Measurements from ENCODE around the gene MPND. TPM values are rescaled to one million over a fixed set of nuclear protein-coding genes. Genes with fewer than 3 reads are reported as not detected.

Gene MPND
- total RNA-seq, 2 experiments from 2014 or later, result 10.3 to 11.0 TPM

DNA sequence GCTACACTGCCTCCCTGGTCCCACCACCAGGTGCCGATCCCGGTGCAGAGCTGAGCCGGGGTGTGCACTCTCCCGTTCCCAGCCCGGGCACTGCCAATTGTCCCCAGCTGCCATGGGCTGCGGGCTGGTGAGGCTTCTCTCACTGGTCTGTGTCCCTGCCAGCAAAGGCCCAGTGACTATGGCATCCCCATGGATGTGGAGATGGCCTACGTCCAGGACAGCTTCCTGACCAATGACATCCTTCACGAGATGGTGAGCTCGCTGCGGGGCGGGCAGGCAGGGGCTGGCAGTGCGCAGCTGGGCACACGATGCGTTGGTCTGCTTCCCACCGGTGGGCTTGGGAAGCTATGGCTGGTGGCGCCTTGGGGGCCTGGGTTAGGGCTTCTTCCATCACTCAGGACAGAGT is 14.6 kb downstream of the MPND start:
- no peak overlapping the region for H3K4me3 ChIP-seq (ENCODE audit: low read length)
- ChIA-PET CTCF (interaction anchor here (1.9 kb wide), 1 partner anchor 12 kb away, joined by 5 read pairs; no protein-coding TSS in a partner anchor), POLR2A (no interaction called here)
- Mint-ChIP-seq H3K4me1 (ENCODE audit: low read depth) (no peaks in the 10 kb centered on the region), H3K4me3 (no peak overlapping the region), H3K9me3 (no peaks in the 10 kb centered on the region), H3K27me3 (no peaks in the 10 kb centered on the region), H3K36me3 (ENCODE audit: low read depth) (peaks cover 18% of the 10 kb centered on the region), H3K27ac (no peak overlapping the region)
- TF ChIP-seq, protein P1, sequence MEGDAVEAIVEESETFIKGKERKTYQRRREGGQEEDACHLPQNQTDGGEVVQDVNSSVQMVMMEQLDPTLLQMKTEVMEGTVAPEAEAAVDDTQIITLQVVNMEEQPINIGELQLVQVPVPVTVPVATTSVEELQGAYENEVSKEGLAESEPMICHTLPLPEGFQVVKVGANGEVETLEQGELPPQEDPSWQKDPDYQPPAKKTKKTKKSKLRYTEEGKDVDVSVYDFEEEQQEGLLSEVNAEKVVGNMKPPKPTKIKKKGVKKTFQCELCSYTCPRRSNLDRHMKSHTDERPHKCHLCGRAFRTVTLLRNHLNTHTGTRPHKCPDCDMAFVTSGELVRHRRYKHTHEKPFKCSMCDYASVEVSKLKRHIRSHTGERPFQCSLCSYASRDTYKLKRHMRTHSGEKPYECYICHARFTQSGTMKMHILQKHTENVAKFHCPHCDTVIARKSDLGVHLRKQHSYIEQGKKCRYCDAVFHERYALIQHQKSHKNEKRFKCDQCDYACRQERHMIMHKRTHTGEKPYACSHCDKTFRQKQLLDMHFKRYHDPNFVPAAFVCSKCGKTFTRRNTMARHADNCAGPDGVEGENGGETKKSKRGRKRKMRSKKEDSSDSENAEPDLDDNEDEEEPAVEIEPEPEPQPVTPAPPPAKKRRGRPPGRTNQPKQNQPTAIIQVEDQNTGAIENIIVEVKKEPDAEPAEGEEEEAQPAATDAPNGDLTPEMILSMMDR (IDR thresholded peaks at IDR 0.05), result no peak
- intact Hi-C loops (cut with DNase I, micrococcal nuclease), result no loop called here
- H3K27me3 ChIP-seq (ENCODE audit: control insufficient read depth in 1 of 2, insufficient read depth in 2 of 2, low read length in 2 of 2), result no peaks in the 10 kb centered on the region
- ATAC-seq (ENCODE audit: poor library complexity) (no peak), DNase-seq (peak in 1 of 14 experiments; percentile 18)
- no peak overlapping the region for H3K27ac ChIP-seq (ENCODE audit: low read depth in 1 of 2, low read length in 2 of 2)
- peaks cover 50% of the 10 kb centered on the region for H3K36me3 ChIP-seq (ENCODE audit: insufficient read depth, low read length)
- no peaks in the 10 kb centered on the region for H3K4me1 ChIP-seq (ENCODE audit: insufficient read depth, low read length)
- no peaks in the 10 kb centered on the region for H3K9me3 ChIP-seq (ENCODE audit: control insufficient read depth in 1 of 2, insufficient read depth in 1 of 2, low read length in 2 of 2)

DNA sequence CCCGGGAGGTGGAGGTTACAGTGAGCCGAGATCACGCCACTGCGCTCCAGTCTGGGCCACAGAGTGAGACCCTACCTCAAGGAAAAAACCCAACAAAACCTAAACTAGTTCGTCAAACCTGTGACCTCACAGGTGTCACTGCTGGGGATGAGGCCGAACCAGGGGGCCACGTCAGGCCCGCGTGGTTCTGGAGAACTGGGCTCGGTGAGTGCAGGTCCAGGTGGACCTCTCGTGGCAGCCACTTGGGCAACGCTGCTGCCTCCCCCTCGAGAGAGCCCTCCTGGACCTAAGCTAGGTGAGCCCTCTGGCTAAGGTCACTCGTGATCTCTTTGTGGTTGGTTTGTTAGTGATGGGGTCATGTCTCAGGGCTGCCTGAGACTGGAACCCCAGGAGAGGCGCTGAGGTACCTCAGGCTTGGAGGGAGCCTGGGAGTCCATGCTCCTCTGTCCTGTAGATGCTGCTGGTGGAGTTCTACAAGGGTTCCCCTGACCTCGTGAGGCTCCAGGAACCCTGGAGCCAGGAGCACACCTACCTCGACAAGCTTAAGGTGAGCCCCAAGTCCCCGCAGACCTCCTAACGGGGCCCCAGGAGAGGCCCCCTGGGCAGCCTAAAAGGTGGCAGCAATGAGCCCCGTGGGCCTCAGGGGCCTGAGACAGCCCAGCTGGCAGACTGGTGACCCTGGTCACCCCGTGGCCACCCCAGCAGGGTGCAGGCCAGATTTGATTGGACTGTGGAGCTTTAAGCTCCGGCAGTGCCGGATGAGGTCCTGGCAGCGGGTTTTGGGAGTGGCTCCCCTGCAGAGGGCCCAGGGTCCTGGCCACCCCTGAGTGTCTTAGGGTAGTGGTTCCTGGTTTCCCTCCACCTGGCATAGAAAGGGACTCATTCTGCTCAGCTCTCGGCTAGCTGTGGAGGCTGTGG is 15.6 kb downstream of the MPND start:
- no peaks in the 10 kb centered on the region for H3K9me3 ChIP-seq (ENCODE audit: control insufficient read depth in 1 of 2, insufficient read depth in 1 of 2, low read length in 2 of 2)
- POLR2A ChIA-PET, result no interaction called here
- TF ChIP-seq, protein P1 (IDR thresholded peaks at IDR 0.05), result no peak
- H3K27ac ChIP-seq (ENCODE audit: low read depth in 1 of 2, low read length in 2 of 2), result no peak overlapping the region
- Mint-ChIP-seq H3K27me3 (no peaks in the 10 kb centered on the region), H3K4me3 (no peak overlapping the region), H3K36me3 (ENCODE audit: low read depth) (peaks cover 18% of the 10 kb centered on the region), H3K9me3 (no peaks in the 10 kb centered on the region), H3K27ac (no peak overlapping the region), H3K4me1 (ENCODE audit: low read depth) (no peaks in the 10 kb centered on the region)
- DNase-seq (peak in 1 of 14 experiments; percentile 18), ATAC-seq (ENCODE audit: poor library complexity) (no peak)
- CTCF ChIA-PET, result interaction anchor here (1.9 kb wide), 1 partner anchor 11 kb away, joined by 5 read pairs; no protein-coding TSS in a partner anchor
- intact Hi-C loops (cut with DNase I, micrococcal nuclease), result no loop called here
- peaks cover 61% of the 10 kb centered on the region for H3K36me3 ChIP-seq (ENCODE audit: insufficient read depth, low read length)
- H3K4me1 ChIP-seq (ENCODE audit: insufficient read depth, low read length), result no peaks in the 10 kb centered on the region
- H3K4me3 ChIP-seq (ENCODE audit: low read length), result no peak overlapping the region
- no peaks in the 10 kb centered on the region for H3K27me3 ChIP-seq (ENCODE audit: control insufficient read depth in 1 of 2, insufficient read depth in 2 of 2, low read length in 2 of 2)

DNA sequence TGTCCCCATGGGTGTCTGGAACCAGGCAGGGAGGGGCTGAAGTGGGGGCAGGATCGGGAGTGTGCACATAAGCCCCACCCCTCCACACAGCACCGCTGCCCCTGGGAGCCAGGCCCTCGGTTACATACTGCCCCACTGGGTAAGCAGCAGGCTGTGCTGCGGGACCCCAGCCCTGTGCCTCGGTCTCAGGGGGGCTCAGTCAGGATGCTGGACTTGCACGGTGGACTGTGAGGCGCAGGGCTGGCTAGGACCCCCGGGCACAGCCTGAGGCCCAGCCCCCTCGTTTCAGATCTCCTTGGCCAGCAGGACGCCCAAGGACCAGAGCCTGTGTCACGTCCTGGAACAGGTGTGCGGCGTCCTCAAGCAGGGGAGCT is 16.3 kb downstream of the MPND start:
- H3K36me3 Mint-ChIP-seq (ENCODE audit: low read depth), result peaks cover 18% of the 10 kb centered on the region
- Histone ChIP-seq H3K4me3 (ENCODE audit: low read length) (no peak overlapping the region), H3K4me1 (ENCODE audit: insufficient read depth, low read length) (no peaks in the 10 kb centered on the region), H3K9me3 (ENCODE audit: control insufficient read depth in 1 of 2, insufficient read depth in 1 of 2, low read length in 2 of 2) (no peaks in the 10 kb centered on the region), H3K36me3 (ENCODE audit: insufficient read depth, low read length) (peaks cover 62% of the 10 kb centered on the region), H3K27ac (ENCODE audit: low read depth in 1 of 2, low read length in 2 of 2) (no peak overlapping the region), H3K27me3 (ENCODE audit: control insufficient read depth in 1 of 2, insufficient read depth in 2 of 2, low read length in 2 of 2) (no peaks in the 10 kb centered on the region)
- intact Hi-C loops (cut with DNase I, micrococcal nuclease), result no loop called here
- H3K4me1 Mint-ChIP-seq (ENCODE audit: low read depth), result no peaks in the 10 kb centered on the region
- H3K27ac Mint-ChIP-seq, result no peak overlapping the region
- DNase-seq (peak in 1 of 14 experiments; percentile 27), ATAC-seq (ENCODE audit: poor library complexity) (no peak)
- no peaks in the 10 kb centered on the region for H3K27me3 Mint-ChIP-seq
- TF ChIP-seq, protein P1 (IDR thresholded peaks at IDR 0.05), result no peak
- no peaks in the 10 kb centered on the region for H3K9me3 Mint-ChIP-seq
- ChIA-PET CTCF (no interaction called here), POLR2A (no interaction called here)
- H3K4me3 Mint-ChIP-seq, result no peak overlapping the region
